HG02943 (cell line): ENCODE data around the gene TMEM129.

Source experiments
- ATAC-seq: cut with Tn5 transposase; IDR thresholded peaks from one replicate; pipeline ENCODE4 v1.9.1; 2021; ENCODE audit warnings: mild to moderate bottlenecking, low read depth, moderate library complexity; ENCODE audit not compliant: unreplicated experiment

The TMEM129 gene

GRCh38 chr4:1759170-1759817 is 38.2 kb upstream of the TMEM129 start:
- ATAC-seq, result no peak

DNA sequence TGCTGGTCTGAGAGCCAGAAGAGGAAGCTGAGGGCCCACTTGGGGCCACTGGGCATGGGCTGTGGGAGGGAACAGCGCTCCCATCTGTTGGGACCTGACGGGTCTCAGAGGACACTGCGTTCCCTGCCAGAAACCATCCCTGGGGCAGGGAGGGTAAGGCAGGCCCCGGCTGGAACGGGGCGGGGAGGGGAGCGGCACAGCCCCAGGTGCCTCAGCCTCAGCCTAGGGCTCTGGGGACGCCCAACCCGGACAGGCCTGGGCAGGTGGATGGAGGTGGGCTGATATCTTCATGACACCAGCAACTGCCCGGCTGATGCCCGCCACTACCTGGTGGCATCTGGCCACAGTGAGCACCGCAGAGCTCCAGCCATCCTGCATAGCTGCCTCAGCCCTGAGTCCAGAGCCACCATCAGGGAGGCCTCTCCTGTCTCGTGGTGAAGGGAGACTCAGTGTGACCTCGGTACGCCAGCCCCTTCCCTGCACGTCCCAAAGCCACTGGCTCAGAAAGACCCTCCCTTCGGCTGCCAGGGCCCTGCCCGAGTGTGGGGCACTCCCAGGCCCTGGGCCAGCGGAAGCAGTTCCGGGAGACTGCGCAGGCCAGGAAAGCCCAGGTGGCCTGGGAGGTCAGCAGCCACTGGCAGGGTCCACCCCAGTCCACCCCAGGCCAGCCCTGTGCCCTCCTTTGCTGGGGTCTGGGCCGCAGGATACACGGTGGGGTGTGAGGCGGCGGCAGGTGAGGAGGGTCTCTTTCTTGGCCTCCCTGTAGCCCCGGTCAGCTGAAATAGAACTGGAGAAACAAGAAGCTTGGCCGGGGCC is 37.4 kb upstream of the TMEM129 start:
- no peak for ATAC-seq

- ATAC-seq, result no peak
These were observed 36.7 kb upstream of the TMEM129 start for GRCh38 chr4:1757836-1758235.

DNA sequence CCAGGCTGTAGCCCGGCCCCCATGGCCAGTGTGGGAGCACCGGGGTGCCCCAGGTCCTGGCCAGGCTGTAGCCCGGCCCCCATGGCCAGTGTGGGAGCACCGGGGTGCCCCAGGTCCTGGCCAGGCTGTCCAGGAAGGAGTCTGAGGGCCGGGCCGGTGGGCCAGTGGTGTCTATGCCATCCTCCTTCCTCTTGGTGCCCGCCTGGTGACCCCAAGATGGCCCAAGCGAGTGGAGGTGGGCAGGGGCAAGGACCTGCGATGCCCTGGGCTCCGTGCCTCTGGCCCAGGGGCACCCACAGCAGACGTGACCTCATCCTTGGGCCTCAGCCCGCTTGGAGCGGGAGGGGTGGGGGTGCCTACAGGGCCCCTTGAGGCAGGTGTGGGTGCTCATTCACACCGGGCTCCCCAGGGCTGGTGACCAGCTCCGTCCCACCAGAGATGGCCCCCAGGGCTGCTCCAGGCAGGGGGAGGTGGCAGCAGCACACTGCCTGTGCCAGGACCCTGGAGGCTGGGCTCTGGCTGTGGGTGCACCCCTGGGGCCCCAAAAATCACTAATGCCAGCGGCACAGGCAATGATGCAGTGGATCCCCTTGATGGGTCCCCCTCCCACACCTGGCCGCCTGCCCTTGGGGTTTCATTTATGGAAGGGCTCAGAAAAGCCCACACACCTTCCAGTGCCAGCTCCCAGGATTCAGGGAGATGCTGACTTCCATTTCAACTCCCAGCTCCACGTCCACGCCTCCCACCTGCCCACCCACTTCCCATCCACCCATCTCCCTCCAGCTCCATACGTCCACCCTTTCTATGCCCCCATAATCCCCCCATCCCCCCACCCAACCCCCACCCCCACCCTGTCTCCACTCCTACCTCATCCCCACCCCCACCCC is 36.0 kb upstream of the TMEM129 start:
- no peak for ATAC-seq

- ATAC-seq, result no peak
These were observed 35.0 kb upstream of the TMEM129 start for GRCh38 chr4:1756079-1756478.

DNA sequence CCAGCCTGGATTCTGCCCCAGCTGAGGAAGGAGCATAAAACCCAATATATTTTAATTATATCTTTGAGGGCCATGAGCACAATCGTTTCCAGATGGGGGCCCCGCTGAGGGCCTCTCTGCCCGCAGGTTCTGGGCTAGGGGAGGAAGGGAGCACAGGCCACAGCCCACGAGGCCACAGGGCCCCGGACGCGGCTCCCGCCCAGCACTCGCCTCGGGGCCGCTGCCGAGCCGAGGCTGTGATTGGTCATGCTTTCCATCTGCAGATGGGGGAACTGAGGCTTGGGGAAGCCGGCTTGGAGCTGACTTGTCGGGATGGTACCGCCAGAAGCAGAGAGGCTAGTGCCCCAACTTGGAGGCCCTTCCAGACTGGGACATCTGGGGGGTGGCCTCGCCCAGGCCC is 34.2 kb upstream of the TMEM129 start:
- no peak for ATAC-seq

- no peak for ATAC-seq
These were observed 33.2 kb upstream of the TMEM129 start for GRCh38 chr4:1754336-1754735.

GRCh38 chr4:1753697-1754311 is 32.7 kb upstream of the TMEM129 start:
- ATAC-seq, result no peak

DNA sequence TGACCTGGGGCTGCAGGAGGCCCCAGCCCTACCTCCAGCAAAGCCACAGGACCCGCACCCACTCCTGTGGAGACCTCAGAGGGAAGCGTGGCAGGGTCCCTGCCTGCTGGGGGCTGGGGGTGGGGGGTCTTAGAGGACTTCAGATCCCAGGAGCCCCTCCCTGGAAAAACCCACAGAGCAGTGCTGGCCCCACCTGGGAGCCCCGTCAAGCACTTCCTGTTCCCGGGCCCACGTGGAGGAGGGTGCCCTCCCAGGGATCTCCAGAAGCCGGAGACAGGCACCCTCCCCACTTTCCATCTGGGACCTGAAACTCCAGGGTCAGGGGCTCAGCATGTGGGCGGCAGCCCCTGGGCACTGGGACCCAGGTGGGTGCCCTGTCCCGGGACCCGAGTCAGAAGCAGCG is 32.2 kb upstream of the TMEM129 start:
- no peak for ATAC-seq

- ATAC-seq, result no peak
These were observed 31.3 kb upstream of the TMEM129 start for GRCh38 chr4:1752284-1753041.

DNA sequence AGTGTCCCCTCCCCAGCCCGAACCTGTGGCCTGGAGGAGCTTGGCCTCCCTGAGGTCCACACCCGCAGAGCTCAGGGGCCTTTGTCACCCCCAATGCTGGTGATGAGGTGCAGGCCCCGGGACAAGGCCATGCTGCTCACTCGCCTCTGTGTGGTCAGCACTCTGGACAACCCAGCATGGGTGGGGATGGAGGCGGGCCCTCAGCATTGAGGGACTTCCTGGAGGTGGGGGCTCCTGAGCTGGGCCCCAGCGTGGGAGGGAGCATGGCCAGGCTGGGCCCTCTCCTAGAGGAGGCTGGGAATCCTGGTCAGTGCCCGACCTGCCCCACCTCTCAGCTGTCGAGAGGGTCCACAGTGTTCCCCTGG is 30.8 kb upstream of the TMEM129 start:
- no peak for ATAC-seq

DNA sequence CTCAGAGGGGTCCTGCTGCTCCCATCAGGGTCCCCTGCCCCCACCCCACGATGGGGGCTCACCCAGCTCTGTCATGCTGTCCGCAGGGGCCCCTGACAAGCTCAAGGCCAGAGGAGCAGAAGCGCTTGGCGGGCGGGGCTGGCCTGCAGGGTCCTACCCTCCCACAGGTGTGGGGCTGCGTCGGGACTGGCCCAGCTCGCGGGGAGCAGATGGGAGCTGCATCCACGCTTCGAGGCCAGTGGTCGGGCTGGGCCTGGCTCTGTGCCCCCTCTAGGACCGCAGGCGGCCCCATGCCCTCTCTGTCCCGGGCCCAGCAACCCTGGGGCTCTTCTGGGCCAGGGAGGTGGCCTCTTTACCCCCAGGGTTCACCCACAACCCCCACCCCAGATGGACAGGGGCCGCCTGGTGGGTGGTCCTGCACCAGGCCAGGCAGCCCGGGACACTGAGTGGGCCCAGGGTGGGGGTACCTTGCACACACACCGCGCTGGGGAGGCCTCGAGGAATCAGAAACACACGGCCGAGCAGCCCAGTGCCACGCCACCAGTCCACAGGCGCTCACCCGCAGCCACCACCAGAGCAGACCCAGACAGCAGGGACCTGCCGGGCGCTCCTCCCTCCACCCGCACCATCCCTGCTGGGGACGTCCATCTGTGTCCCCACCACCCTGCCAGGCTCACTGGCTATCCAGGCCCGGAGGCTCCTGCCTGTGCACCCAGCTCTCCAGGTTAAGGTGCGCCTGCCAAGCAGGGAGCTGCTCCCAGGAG is 30.2 kb upstream of the TMEM129 start:
- no peak for ATAC-seq

DNA sequence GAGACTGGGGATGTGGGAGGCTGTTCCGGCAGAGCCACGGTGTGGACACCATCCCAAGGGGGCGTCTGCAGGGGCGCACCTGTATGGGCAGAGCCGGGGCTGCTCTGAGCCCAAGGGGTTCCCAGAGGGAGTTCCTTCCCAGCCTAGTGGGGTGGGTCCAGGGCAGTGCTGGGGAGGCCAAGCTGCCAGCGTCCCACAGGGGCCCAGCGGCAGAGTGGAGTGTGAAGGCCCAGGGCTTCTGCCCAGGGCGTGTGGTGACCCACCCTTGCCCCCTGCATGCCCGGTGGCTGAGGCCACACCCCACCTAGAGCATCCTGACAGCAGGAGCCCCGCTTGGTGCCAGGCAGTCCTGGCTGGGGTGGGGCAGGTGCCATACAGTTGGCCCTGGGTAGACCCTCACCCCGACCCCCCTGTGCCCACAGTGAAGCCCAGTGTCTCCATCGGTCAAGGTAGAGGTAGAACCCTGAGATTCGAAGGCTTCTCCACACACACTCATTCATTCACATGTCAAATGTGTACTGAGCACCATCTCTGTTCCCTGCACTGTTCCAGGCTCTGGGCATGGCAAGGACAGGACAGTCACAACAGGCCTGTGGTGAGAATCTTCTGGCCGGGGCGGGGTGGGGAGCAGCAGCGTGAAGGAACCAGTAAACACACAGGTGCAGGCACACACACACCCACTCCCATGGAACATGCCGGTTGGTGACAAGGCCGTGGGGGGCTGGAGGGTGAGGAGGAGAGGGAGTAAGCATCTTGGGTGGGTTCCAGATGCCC is 29.4 kb upstream of the TMEM129 start:
- ATAC-seq, result no peak

GRCh38 chr4:1749826-1750225 is 28.7 kb upstream of the TMEM129 start:
- no peak for ATAC-seq

DNA sequence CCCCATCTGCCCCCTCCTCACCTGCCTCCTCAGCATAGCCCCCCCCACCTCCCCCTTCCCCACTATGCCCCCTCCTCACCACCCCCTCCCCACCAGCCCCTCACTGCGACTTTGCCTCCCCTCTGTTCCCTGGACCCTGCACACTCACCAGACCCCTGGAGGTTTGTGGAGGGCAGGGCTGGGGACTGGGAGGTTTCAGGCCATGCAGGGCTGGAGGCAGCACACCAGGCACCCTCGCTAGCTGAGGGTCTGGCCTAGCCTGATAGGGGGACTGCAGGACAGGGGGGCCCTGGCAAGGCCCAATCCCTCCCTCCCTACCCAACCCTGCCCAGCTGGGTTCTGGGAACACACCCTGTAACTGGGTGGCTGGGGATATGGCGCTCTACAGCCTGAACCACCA is 28.2 kb upstream of the TMEM129 start:
- no peak for ATAC-seq

- no peak for ATAC-seq
These were observed 27.4 kb upstream of the TMEM129 start for GRCh38 chr4:1748465-1748995.

DNA sequence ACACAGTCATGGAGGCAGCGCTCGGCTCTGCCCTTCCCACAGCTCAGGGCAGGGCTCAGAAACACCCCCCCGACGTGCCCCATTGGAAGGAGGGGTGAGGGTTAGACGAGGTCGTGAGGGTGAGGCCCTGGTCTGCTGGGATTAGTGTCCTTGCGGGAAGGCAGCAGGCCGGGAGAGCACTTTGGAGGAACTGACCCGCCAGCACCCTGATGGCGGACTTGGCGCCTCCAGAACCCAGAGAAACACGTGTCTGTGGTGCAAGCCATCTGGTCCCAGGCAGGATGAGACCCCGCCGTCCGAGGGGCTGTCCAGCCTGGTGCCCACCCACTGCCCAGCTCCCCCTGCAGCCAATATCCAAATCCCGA is 26.5 kb upstream of the TMEM129 start:
- no peak for ATAC-seq

DNA sequence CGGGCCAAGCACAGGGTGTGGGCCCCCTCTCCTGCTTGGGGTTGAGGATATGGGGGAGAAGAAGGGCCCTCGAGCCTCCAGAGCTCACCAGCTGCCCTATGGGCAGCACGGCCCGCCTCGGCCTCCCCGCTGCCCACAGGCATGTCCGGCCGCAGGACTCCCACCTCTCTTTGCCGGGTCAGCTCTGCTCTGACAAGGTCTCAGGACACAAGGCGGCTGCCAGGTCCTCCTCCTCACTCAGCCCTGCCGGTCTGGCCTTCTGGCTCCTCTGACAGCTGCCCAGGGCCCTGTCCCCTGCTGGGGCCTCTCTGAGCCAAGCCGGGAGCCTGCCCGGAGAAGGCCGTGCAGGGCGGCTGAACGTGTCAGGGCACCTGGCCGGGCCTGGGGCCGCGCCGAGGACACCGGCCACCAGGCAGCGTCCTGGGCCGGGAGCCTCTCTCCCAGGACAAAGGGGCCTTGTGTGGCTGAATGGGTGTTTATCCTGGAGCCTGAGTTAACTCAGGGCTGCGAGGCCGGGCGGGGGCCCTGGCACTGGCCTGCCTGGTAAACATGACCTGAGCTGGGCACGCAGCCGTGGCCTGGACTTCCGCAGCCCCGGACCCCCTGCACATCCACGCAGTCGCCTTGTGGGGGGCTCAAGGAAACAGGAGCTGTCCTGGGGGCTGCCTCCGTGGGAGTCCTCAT is 25.9 kb upstream of the TMEM129 start:
- ATAC-seq, result no peak
